GM08714 (cell line): Measurements from ENCODE around the gene URAD.

Experiments used
- H3K4me3 ChIP-seq: fragments of 200-500 bp; sonication (Bioruptor generic); 2 replicates; pipeline ENCODE4 v1.5.1; 2014; ENCODE audit warnings: mild to moderate bottlenecking, low read length, inconsistent platforms
- ZNF274 ChIP-seq: IDR thresholded peaks from 2 replicates; pipeline ENCODE4 v1.6.1; 2012; ENCODE audit warnings: mild to moderate bottlenecking, low read depth, low read length

URAD gene

GRCh38 chr13:27961227-27962085, 27.0 kb downstream of the URAD start:
- H3K4me3 ChIP-seq, result no peak overlapping the region; the same call in 1 of the 2 replicates
- no peak for TF ChIP-seq ZNF274

DNA sequence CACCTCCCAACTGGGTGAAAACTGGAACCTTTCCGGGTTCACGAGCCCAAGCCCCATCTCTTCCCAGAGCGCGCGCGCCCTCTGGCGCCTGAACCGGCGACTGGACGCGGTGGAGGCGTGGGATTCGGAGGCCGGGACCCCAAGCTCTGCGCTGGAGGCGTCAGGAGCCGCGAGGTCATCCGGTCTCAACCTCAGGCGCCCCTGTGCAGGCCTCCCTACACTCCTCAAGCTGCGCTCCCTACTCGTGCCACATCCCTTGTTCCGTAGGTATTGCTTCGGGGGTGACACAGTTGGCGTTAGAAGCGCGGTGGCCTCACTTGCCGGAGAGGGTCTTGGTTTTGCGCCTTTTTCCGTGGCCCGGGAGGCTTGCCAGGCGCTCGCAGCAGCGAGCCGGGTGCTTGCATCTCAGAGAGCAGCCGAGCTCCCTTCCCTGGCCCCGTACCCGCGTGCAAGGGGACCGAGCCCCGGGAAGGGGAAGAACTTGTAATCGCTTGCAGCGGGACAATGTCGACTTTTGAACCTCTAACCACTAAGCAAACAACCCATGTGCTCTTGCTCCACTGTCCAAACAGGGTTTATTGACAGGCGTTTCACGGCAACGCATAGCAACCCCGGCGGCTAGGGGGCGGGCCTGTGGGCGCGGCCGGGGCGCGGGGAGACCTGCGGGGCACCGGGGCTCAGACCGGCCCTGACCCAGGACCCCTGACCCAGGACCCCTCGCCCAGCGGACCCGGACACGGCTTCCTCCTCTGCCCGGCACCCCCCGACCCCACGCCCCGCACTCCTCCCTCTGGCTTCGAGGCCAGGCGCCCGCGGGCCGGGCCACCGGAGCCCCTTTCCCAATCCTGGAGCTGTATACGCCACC, 27.9 kb downstream of the URAD start:
- peak overlapping the region; percentile 21; the same call in 1 of the 2 replicates for H3K4me3 ChIP-seq
- no peak for TF ChIP-seq ZNF274

DNA sequence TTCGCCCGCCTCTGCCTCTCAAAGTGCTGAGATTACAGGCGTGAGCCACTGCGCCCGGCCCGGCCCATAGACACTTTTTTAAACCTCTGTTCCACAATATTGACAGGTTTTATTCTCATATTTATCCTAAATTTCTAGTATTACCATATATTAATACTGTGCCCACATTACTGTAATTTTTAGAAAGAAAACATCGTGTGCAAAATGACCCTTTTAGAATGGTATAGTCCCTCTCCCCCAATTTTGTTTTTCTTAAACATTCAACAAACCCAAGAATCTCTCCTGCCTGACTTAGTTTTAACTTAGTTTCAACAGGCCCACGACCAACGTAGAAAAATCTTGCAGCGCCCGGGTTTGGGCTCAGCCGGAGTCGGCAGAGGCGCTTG, 28.5 kb downstream of the URAD start:
- H3K4me3 ChIP-seq, result no peak overlapping the region; the same call in 1 of the 2 replicates
- TF ChIP-seq ZNF274, result no peak

GRCh38 chr13:27956576-27957300, 31.8 kb downstream of the URAD start:
- no peak overlapping the region for H3K4me3 ChIP-seq
- TF ChIP-seq ZNF274, result no peak

GRCh38 chr13:27955014-27955591, 33.4 kb downstream of the URAD start:
- no peak overlapping the region for H3K4me3 ChIP-seq
- no peak for TF ChIP-seq ZNF274

- no peak for TF ChIP-seq ZNF274
- peak overlapping the region; percentile 54; the same call in 1 of the 2 replicates for H3K4me3 ChIP-seq
Observed at GRCh38 chr13:27954406-27954851, 34.1 kb downstream of the URAD start.

DNA sequence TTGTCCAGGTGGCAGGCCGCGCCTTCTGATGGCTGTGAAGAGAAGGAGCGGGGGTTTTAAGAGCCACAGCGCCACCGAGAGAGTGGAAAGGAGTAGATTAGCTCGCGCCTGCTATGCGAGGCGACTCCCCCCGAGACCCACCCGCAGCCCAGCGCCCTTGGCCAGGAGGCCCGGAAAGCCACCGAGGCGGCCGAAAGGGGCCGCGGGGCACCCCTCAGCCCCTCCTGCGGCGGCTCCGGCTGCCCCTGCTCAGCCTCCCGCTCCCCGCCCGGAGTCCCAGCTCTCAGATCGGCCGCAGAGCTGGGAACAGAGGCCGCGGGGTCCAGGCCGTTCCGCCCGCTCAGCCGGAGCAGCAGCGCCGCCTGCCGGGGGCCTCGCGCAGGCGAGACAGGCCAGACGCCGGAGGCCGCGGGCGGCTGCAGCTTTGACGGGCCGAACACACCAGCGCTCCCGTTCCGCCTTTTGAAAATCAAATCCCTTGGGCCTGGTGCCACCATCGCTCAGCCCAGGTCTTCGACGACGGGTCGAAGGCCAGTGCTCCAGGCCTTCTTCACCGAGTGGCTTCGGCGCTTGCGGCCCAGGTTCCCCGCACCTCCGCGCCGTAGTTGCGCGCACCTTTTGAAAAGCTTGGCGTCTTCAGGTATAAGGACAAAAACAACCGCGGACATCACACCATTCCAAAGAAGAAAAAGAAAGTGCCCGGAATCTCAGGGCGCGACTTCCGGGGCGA, 34.7 kb downstream of the URAD start:
- H3K4me3 ChIP-seq, result peak overlapping the region; percentile 54; the same call in 1 of the 2 replicates
- no peak for TF ChIP-seq ZNF274

GRCh38 chr13:27952876-27953675, 35.4 kb downstream of the URAD start:
- H3K4me3 ChIP-seq, result peak overlapping the region; percentile 37; the same call in 1 of the 2 replicates
- no peak for TF ChIP-seq ZNF274

GRCh38 chr13:27942972-27943371, 45.5 kb downstream of the URAD start:
- H3K4me3 ChIP-seq, result no peak overlapping the region

GRCh38 chr13:27933580-27934328, 54.7 kb downstream of the URAD start:
- no peak for TF ChIP-seq ZNF274
- no peak overlapping the region for H3K4me3 ChIP-seq

More at GRCh38 chr13:27942972-27943371, 45.5 kb downstream of the URAD start:
- no peak for TF ChIP-seq ZNF274

GRCh38 chr13:27933118-27933517, 55.4 kb downstream of the URAD start:
- no peak overlapping the region for H3K4me3 ChIP-seq
- TF ChIP-seq ZNF274, result no peak

DNA sequence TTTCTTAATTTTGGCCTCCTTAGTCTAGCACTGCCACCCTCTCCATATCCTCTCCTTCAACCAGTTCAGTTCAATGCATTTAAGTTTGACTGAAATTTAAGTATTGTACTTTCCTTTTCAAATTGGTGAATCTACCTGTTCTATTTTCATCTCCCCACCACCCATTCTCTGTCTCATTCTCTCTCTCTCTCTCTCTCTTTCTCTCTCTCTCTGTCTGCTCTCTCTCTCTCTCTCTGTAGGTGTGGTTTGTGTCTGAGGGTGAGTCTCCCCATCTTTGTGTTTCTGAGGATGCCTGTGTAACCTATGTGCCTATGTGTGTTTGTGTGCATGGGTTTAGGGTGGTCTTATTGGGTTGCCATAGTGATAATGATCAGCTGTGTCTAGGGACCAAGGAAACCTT, 58.6 kb downstream of the URAD start:
- no peak for TF ChIP-seq ZNF274
- H3K4me3 ChIP-seq, result no peak overlapping the region
